ENCODE results near the gene LRWD1.
A peak's percentile ranks its signal among the peaks of the same experiment; 100 is the strongest.
"Not testable (repeated sequence)": the region's sequence is repeated elsewhere in the genome, so short reads cannot be mapped to it uniquely, and the experiment has no call there.

Gene LRWD1

GRCh38 chr7:102467581-102468477, 3.0 kb downstream of the LRWD1 start:
- DNase-seq (ENCODE audit: low spot score): no peak
- peak; percentile 44 for FAIRE-seq

GRCh38 chr7:102468478-102469350, 3.9 kb downstream of the LRWD1 start:
- no peak for DNase-seq (ENCODE audit: low spot score)
- FAIRE-seq: no peak

GRCh38 chr7:102469351-102469971, 4.7 kb downstream of the LRWD1 start:
- peak; percentile 58 for FAIRE-seq
- no peak for DNase-seq (ENCODE audit: low spot score)

GRCh38 chr7:102469972-102470825, 5.4 kb downstream of the LRWD1 start:
- FAIRE-seq (no peak), DNase-seq (ENCODE audit: low spot score) (no peak)

GRCh38 chr7:102471791-102472125, 7.0 kb downstream of the LRWD1 start:
- no peak for DNase-seq (ENCODE audit: low spot score)

GRCh38 chr7:102472126-102473041, 7.6 kb downstream of the LRWD1 start:
- DNase-seq (ENCODE audit: low spot score): no peak
- no peak for FAIRE-seq

More at GRCh38 chr7:102471791-102472125, 7.0 kb downstream of the LRWD1 start:
- no peak for FAIRE-seq

GRCh38 chr7:102473271-102473991, 8.6 kb downstream of the LRWD1 start:
- FAIRE-seq (no peak), DNase-seq (ENCODE audit: low spot score) (no peak)

GRCh38 chr7:102474116-102474515, 9.3 kb downstream of the LRWD1 start:
- not testable (repeated sequence) for FAIRE-seq

GRCh38 chr7:102474736-102475435, 10.1 kb downstream of the LRWD1 start:
- DNase-seq (ENCODE audit: low spot score); FAIRE-seq: not testable (repeated sequence)

More at GRCh38 chr7:102474116-102474515, 9.3 kb downstream of the LRWD1 start:
- DNase-seq (ENCODE audit: low spot score): not testable (repeated sequence)

- not testable (repeated sequence) for DNase-seq (ENCODE audit: low spot score); FAIRE-seq
Measured at GRCh38 chr7:102478314-102479208, 13.8 kb downstream of the LRWD1 start, which contains the start of gene POLR2J. POLR2J (minus strand) TSS chr7:102478922; CDS start chr7:102478860, 62 bp downstream.

- FAIRE-seq; DNase-seq (ENCODE audit: low spot score): not testable (repeated sequence)
Measured at GRCh38 chr7:102479209-102479584, 14.4 kb downstream of the LRWD1 start.

- FAIRE-seq; DNase-seq (ENCODE audit: low spot score): not testable (repeated sequence)
Measured at GRCh38 chr7:102479982-102480637, 15.3 kb downstream of the LRWD1 start.

GRCh38 chr7:102481962-102482361, 17.2 kb downstream of the LRWD1 start:
- DNase-seq (ENCODE audit: low spot score); FAIRE-seq: not testable (repeated sequence)

GRCh38 chr7:102484317-102484716, 19.5 kb downstream of the LRWD1 start:
- FAIRE-seq; DNase-seq (ENCODE audit: low spot score): not testable (repeated sequence)

- FAIRE-seq; DNase-seq (ENCODE audit: low spot score): not testable (repeated sequence)
Measured at GRCh38 chr7:102490529-102491075, 25.8 kb downstream of the LRWD1 start.

Data from urothelium cell line (cell line).